OCI-LY3 (cell line): ENCODE results near the gene FUT7.

ENCODE experiments used
- H2AFZ ChIP-seq: fragments of 200-600, 300-600 bp; shearing (Covaris generic); 2 replicates; pipeline ENCODE4 v1.6.0; 2014; ENCODE audit warnings: antibody characterized with exemption, low read depth, low read length
- H3K27ac ChIP-seq: fragments of 200-600, 300-600 bp; sonication (generic); 2 replicates; pipeline ENCODE4 v1.5.1; 2014; ENCODE audit warnings: mild to moderate bottlenecking, low read length, moderate library complexity, mixed read lengths
- H3K27me3 ChIP-seq: fragments of 200-600, 300-600 bp; sonication (generic); 2 replicates; pipeline ENCODE4 v1.6.1; 2014; ENCODE audit warnings: low read depth, low read length, mixed read lengths
- H3K36me3 ChIP-seq: fragments of 200-600, 300-600 bp; sonication (generic); replicated peaks from 2 replicates; pipeline ENCODE3; 2014; ENCODE audit warnings: low read depth, low read length, mixed read lengths
- H3K4me1 ChIP-seq: fragments of 300-600, 200-600 bp; sonication (generic); 2 replicates; pipeline ENCODE4 v1.6.1; 2014; ENCODE audit warnings: low read length, mixed read lengths
- H3K4me2 ChIP-seq: fragments of 200-600, 300-600 bp; sonication (generic); 2 replicates; pipeline ENCODE4 v1.6.1; 2014; ENCODE audit warnings: low read length, mixed read lengths
- H3K4me3 ChIP-seq: fragments of 300-600, 200-600 bp; sonication (generic); 2 replicates; pipeline ENCODE4 v1.5.1; 2014; ENCODE audit warnings: antibody characterized with exemption, mild to moderate bottlenecking, low read length, moderate library complexity
- H3K79me2 ChIP-seq: fragments of 300-600, 200-600 bp; shearing (Covaris generic); 2 replicates; pipeline ENCODE4 v1.6.1; 2014; ENCODE audit warnings: mild to moderate bottlenecking, low read length, mixed read lengths
- H3K9ac ChIP-seq: fragments of 300-600, 200-600 bp; shearing (Covaris generic); 2 replicates; pipeline ENCODE4 v1.6.0; 2014; ENCODE audit warnings: mild to moderate bottlenecking, low read length, moderate library complexity
- H3K9me3 ChIP-seq: fragments of 200-600, 300-600 bp; shearing (Covaris generic); 2 replicates; pipeline ENCODE4 v1.6.1; 2014; ENCODE audit warnings: low read length, mixed read lengths; ENCODE audit not compliant: insufficient read depth
- H4K20me1 ChIP-seq: fragments of 200-600, 300-600 bp; sonication (generic); 2 replicates; pipeline ENCODE4 v1.6.1; 2016; ENCODE audit warnings: low read length, mixed read lengths; ENCODE audit not compliant: insufficient read depth
- EZH2phosphoT487 ChIP-seq: fragments of 200-600 bp; shearing (Covaris generic); IDR thresholded peaks from 2 replicates; pipeline ENCODE4 v1.6.1; 2018; ENCODE audit warnings: antibody characterized with exemption, mixed run types, low read depth
- TF ChIP-seq, protein P1 (sequence below): fragments of 200-600, 300-600 bp; sonication (generic); IDR thresholded peaks from 2 replicates; pipeline ENCODE4 v1.5.1; 2014; ENCODE audit warnings: antibody characterized with exemption, low read length, low read depth

Gene FUT7

DNA sequence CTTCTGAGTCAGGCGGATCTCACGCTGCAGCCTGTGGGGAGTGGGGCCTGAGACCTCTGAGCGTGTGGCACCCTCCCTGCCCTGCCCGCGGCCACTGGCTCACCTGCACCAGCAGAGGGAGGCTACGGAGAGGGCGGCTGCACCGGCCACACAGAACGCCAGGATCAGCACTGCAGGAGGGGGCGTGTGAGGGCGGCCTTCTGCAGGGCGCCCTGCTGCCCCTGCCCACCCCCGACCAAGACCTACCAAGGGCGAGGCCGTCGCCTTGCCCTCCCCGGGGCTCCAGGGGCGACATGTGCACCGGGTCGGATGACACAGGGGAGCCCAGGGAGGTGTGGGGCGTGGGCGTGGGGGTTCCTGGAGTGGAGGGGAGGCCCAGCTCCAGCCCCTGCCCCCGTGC, 8.7 kb upstream of the FUT7 start:
- H3K27ac ChIP-seq, result no peak overlapping the region
- no peaks in the 10 kb centered on the region for H4K20me1 ChIP-seq
- TF ChIP-seq, protein P1, sequence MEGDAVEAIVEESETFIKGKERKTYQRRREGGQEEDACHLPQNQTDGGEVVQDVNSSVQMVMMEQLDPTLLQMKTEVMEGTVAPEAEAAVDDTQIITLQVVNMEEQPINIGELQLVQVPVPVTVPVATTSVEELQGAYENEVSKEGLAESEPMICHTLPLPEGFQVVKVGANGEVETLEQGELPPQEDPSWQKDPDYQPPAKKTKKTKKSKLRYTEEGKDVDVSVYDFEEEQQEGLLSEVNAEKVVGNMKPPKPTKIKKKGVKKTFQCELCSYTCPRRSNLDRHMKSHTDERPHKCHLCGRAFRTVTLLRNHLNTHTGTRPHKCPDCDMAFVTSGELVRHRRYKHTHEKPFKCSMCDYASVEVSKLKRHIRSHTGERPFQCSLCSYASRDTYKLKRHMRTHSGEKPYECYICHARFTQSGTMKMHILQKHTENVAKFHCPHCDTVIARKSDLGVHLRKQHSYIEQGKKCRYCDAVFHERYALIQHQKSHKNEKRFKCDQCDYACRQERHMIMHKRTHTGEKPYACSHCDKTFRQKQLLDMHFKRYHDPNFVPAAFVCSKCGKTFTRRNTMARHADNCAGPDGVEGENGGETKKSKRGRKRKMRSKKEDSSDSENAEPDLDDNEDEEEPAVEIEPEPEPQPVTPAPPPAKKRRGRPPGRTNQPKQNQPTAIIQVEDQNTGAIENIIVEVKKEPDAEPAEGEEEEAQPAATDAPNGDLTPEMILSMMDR, result no peak
- no peak for TF ChIP-seq EZH2phosphoT487
- H3K79me2 ChIP-seq, result no peaks in the 10 kb centered on the region
- no peak overlapping the region for H3K4me3 ChIP-seq
- H3K27me3 ChIP-seq, result peaks cover 24% of the 10 kb centered on the region
- peaks cover 2% of the 10 kb centered on the region for H3K4me1 ChIP-seq
- H3K9me3 ChIP-seq, result no peaks in the 10 kb centered on the region
- H3K9ac ChIP-seq, result no peak overlapping the region
- H3K4me2 ChIP-seq, result no peak overlapping the region
- H2AFZ ChIP-seq, result no peak overlapping the region
- H3K36me3 ChIP-seq, result no peaks in the 10 kb centered on the region

DNA sequence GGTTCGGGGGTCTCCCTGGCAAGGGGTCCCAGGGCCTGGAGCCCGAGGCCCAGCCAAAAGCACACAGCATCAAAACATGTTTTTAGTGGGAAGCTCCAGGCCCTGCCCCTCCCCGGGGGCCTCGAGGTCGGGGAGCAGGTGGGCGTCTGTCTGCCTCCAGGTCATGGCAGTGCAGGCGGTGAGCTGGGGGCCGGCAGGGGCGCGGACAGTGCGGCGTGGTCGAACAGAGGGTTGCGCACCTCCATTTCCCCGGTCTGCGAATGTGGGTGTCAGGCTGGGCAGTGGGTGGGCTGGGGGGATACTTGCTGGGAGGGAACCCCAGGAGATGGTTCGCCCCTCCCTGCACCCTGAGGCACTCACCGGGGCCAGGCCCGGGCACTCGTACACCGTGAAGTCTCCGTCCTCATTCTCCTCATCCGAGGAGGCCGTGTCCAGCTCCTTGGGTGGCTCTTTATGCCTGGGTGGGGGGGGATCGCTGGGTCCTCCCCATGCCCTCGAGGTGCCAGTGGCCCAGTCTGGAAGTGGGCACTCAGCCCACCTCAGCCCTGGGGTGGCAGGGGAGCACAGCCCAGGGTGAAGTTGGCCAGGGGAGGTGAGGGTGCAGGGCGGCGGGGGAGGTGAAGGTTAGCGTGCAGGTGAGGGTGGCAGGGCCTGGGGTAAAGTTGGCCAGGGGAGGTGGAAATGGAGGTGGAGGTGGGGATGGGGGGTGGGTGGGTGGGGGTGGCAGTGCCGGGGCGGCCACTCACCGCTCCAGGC, 7.9 kb upstream of the FUT7 start:
- Histone ChIP-seq H4K20me1 (no peaks in the 10 kb centered on the region), H3K4me2 (no peak overlapping the region), H3K4me1 (peaks cover 9% of the 10 kb centered on the region), H3K27me3 (peaks cover 20% of the 10 kb centered on the region), H3K9ac (no peak overlapping the region), H2AFZ (no peak overlapping the region), H3K36me3 (no peaks in the 10 kb centered on the region), H3K4me3 (no peak overlapping the region), H3K27ac (no peak overlapping the region), H3K9me3 (no peaks in the 10 kb centered on the region), H3K79me2 (no peaks in the 10 kb centered on the region)
- TF ChIP-seq, protein P1, result no peak
- TF ChIP-seq EZH2phosphoT487, result no peak

DNA sequence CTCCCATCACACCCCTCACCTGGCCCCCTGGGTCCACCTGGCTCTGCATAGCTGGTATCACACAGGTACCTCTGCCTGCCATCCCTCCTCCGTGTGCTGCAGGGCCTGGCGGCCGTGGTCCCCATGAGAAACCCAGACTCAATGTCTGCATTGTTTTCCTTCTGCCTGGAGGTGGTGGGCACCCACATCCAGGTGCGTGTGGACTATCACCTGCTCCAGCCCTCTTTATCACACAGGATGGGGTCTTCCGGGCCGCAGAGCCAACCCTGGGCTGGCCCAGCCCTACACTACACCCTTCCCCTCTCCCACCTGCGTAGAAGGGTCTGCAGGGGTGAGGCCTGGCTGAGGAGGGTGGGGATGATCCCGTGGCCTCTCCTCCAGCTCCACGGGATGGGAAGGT, 7.0 kb upstream of the FUT7 start:
- H3K4me3 ChIP-seq, result no peak overlapping the region
- no peaks in the 10 kb centered on the region for H4K20me1 ChIP-seq
- H3K79me2 ChIP-seq, result no peaks in the 10 kb centered on the region
- H3K27me3 ChIP-seq, result peaks cover 11% of the 10 kb centered on the region
- H3K27ac ChIP-seq, result no peak overlapping the region
- H3K36me3 ChIP-seq, result no peaks in the 10 kb centered on the region
- no peak overlapping the region for H3K4me2 ChIP-seq
- no peaks in the 10 kb centered on the region for H3K9me3 ChIP-seq
- H2AFZ ChIP-seq, result no peak overlapping the region
- H3K4me1 ChIP-seq, result peaks cover 15% of the 10 kb centered on the region
- H3K9ac ChIP-seq, result no peak overlapping the region
- TF ChIP-seq, protein P1, result no peak
- no peak for TF ChIP-seq EZH2phosphoT487

DNA sequence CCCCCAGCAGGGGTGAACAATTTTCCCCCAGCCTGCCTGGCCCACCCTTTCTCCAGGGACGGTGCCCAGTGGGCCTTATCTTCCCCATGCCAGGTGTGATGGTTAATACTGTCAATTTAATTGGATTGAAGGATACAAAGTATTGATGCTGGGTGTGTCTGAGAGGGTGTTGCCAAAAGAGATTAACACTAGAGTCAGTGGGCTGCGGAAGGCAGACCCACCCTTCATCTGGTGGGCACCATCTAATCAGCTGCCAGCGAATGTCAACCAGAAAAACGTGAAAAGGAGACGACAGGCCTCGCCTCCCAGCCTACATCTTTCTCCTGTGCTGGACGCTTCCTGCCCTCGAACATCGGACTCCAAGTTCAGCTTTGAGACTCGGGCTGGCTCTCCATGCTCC, 5.6 kb upstream of the FUT7 start:
- no peak for TF ChIP-seq EZH2phosphoT487
- TF ChIP-seq, protein P1, result no peak
- H3K4me3 ChIP-seq, result no peak overlapping the region
- H4K20me1 ChIP-seq, result no peaks in the 10 kb centered on the region
- no peak overlapping the region for H3K4me2 ChIP-seq
- no peak overlapping the region for H3K9ac ChIP-seq
- H2AFZ ChIP-seq, result no peak overlapping the region
- H3K9me3 ChIP-seq, result no peaks in the 10 kb centered on the region
- 0 out of 2 replicates have a peak, but pooled peaks cover 9% of the 10 kb centered on the region for H3K27me3 ChIP-seq
- H3K4me1 ChIP-seq, result peaks cover 22% of the 10 kb centered on the region
- H3K27ac ChIP-seq, result no peak overlapping the region
- H3K79me2 ChIP-seq, result no peaks in the 10 kb centered on the region
- H3K36me3 ChIP-seq, result no peaks in the 10 kb centered on the region
